Right lobe of liver (tissue), 6 donors: ENCODE measurements around the gene DHRS1. TPM values are rescaled to one million over a fixed set of nuclear protein-coding genes. Genes with fewer than 3 reads are reported as not detected.

Experiments used
- ATAC-seq, 4 donors: fragments of 200-7000 bp; cut with Tn5 transposase; one replicate each; pipeline ENCODE4 v1.9.1; 2020; ENCODE audit warnings: mild to moderate bottlenecking in 4 of 4, moderate library complexity in 4 of 4
- DNase-seq, 3 donors: peaks; one replicate each; pipeline ENCODE4 v3.0.0-alpha.2; 2020
- H3K27ac ChIP-seq, 3 donors: fragments of 200-600 bp; one replicate each; pipeline ENCODE4 v1.8.0; 2022
- H3K27me3 ChIP-seq, 2 donors: fragments of 200-600 bp; one replicate each; pipeline ENCODE4 v1.8.0; 2022
- H3K36me3 ChIP-seq, 4 donors: fragments of 200-600 bp; sonication (generic) in 1 of 4; one replicate each; pipeline versions ENCODE4 v1.5.1 to v1.8.0; 2017 to 2022; ENCODE audit warnings: control low read depth in 1 of 4
- H3K4me1 ChIP-seq, 4 donors: fragments of 200-600 bp; sonication (generic) in 1 of 4; one replicate each; pipeline versions ENCODE4 v1.5.1 to v1.8.0; 2017 to 2022; ENCODE audit warnings: control low read depth in 1 of 4
- H3K4me3 ChIP-seq, 3 donors: fragments of 200-600 bp; one replicate each; pipeline ENCODE4 v1.8.0; 2022
- H3K9me3 ChIP-seq, 4 donors: fragments of 200-600 bp; sonication (generic) in 1 of 4; one replicate each; pipeline versions ENCODE4 v1.5.1 to v1.8.0; 2017 to 2022; ENCODE audit warnings: control low read depth in 1 of 4
- CTCF ChIP-seq, 4 donors: fragments of 200-600 bp in 3 of 4; fragments of 450-650 bp in 1 of 4; IDR thresholded peaks; one replicate each; pipeline versions ENCODE4 v1.5.1 to v1.8.0; 2016 to 2022; ENCODE audit warnings: antibody characterized with exemption in 4 of 4, mild to moderate bottlenecking in 2 of 4
- POLR2A ChIP-seq: fragments of 450-650 bp; IDR thresholded peaks from one replicate; pipeline ENCODE4 v1.6.1; 2017; ENCODE audit warnings: antibody characterized with exemption, mild to moderate bottlenecking
- WGBS: methylation state at CpG from one replicate; pipeline ENCODE4 v1.1.6; 2018; ENCODE audit warnings: low coverage, low lambda C conversion rate; ENCODE audit not compliant: insufficient coverage; ENCODE audit errors: missing lambda C conversion rate; 5-methylcytosine and 5-hydroxymethylcytosine counted together
- intact Hi-C, 2 donors: fragments of 100-400 bp; cut with DNase I; formaldehyde crosslinking; loops; one replicate each; pipeline versions ENCODE4 v1.11.2 to v1.14.1; 2022
- total RNA-seq, 6 experiments: library from RNA; depleted of rRNA in 2 of 6; stranded (reverse); fragments of >200 nt in 2 of 6; fragmentation: NEBNext Ultra II Directional in 3 of 6; extraction: Animal tissue kit (Norgen Biotek cat#: 25700) in 3 of 6; gene quantifications; one replicate each; pipeline versions ENCODE4 v1.1.0 to v1.2.4, GENCODE V29; 2016 to 2023
- donor health status: DM: no; HTN: yes; CAD: no.
- donor health status: DM: no; HTN: no; CAD: no.
- donor health status: DM: no; HTN: no; CAD: no.
- donor health status: DM: no; HTN: yes; CAD: no.
- donor health status: DM: no; HTN: yes; CAD: no.

DHRS1 gene
- total RNA-seq, 6 experiments from 2014 or later: 49.1 to 89.3 (median 60.1) TPM

- TF ChIP-seq CTCF (IDR thresholded peaks at IDR 0.05) (no peak), POLR2A (no peak)
- intact Hi-C loops: no loop called here
- no peak overlapping the region for H3K4me3 ChIP-seq
- ATAC-seq (no peak), DNase-seq (no peak)
- H3K36me3 ChIP-seq: no peaks in the 10 kb centered on the region
- 61% methylated on average over 2 of the region's 9 CpGs for WGBS
- H3K4me1 ChIP-seq: no peaks in the 10 kb centered on the region
- H3K27ac ChIP-seq: no peak overlapping the region
- no peaks in the 10 kb centered on the region for H3K27me3 ChIP-seq
- no peaks in the 10 kb centered on the region for H3K9me3 ChIP-seq
These were observed 41.5 kb downstream of the DHRS1 start for GRCh38 chr14:24258119-24258518.

DNA sequence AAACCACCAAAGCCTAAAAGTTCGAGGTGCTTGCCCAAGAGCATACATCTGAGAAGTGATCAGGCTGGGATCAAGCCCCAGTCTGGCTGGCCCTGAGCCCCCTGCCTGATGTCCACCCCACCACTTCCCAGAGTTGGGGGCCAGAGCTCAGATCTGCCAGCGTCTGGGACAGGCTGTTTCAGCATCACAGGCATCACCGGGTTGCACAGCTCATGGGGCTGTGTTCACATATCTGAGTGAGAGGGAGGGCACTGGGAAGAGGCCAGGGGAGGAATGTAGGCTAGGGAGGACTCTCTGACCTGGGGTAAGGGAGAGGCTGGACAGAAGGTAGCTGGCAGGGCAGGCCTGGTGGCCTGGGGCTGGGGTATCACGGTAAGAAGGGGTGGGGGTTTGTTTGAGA is 42.6 kb downstream of the DHRS1 start:
- Histone ChIP-seq H3K9me3 (no peaks in the 10 kb centered on the region), H3K27ac (no peak overlapping the region), H3K36me3 (no peaks in the 10 kb centered on the region), H3K27me3 (no peaks in the 10 kb centered on the region), H3K4me3 (no peak overlapping the region), H3K4me1 (no peaks in the 10 kb centered on the region)
- no peak for ATAC-seq
- WGBS: 74% methylated on average over 3 of the region's 4 CpGs
- no peak for TF ChIP-seq CTCF (IDR thresholded peaks at IDR 0.05)
- TF ChIP-seq POLR2A: no peak
- intact Hi-C loops: no loop called here
- DNase-seq: no peak

DNA sequence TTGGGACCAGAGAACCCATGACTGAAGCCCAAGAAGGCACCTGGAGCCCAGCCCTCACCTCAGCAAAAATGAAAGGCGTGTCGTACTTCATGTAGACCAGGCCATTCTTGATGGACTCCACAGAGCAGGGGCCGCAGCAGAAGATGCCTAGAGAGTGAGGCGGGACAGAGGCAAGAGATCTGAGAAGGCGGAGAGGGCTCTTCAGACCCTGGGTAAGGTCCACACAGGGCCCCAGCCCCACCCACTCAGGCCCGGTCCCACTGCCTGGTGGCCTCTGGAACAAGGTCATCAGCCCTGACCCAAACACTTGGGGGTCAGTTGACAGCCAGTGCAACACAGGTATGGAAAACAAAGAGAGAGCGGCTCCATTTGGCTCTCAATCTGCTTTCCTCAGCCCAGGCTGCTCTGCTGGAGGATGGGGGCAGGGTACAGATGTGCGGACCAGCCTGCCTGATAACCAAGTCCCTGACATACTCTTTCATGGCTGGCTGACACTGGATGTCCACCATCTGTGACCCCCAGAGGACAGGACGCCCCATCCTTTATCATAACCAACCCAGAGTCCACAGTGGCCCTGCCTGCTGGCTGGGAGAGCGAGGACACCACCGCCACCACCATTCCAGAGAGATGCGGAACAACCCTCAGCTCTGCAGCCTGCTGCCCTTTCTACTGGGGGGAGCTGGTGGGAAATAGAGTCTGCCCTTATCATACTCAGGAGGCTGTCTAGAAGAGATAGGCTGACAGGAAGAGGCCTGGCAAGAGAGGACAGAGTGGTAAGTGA is 43.5 kb downstream of the DHRS1 start:
- no peaks in the 10 kb centered on the region for H3K36me3 ChIP-seq
- H3K4me3 ChIP-seq: no peak overlapping the region
- intact Hi-C loops: no loop called here
- no peaks in the 10 kb centered on the region for H3K4me1 ChIP-seq
- 93% methylated on average over 3 of the region's 12 CpGs for WGBS
- TF ChIP-seq CTCF (IDR thresholded peaks at IDR 0.05) (no peak), POLR2A (no peak)
- no peaks in the 10 kb centered on the region for H3K27me3 ChIP-seq
- no peak for DNase-seq
- ATAC-seq: no peak
- no peak overlapping the region for H3K27ac ChIP-seq
- no peaks in the 10 kb centered on the region for H3K9me3 ChIP-seq

DNA sequence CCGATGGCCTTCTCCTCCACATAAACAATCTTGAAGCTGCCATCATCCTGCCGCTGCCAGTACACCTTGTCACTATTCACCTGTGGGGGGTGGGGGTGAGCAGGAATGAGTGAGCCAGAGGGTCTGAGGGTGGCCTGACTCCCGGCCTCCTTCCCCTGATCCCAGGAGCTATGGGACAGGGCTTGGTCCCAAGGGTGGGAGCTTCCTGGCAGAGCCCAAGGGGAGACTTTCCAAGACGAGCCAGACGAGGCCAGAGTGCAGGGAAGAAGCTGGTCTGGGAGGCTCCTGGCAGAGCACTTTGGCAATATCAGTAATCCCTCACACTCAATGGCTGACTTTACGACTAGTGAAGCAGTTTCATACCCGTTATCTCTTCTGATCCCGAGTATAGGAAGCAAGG is 44.1 kb downstream of the DHRS1 start:
- H3K9me3 ChIP-seq: no peaks in the 10 kb centered on the region
- H3K27ac ChIP-seq: no peak overlapping the region
- WGBS: 95% methylated on average over 3 of the region's 8 CpGs
- H3K36me3 ChIP-seq: no peaks in the 10 kb centered on the region
- TF ChIP-seq POLR2A (no peak), CTCF (IDR thresholded peaks at IDR 0.05) (no peak)
- ATAC-seq: no peak
- no peaks in the 10 kb centered on the region for H3K4me1 ChIP-seq
- intact Hi-C loops: no loop called here
- H3K4me3 ChIP-seq: no peak overlapping the region
- no peaks in the 10 kb centered on the region for H3K27me3 ChIP-seq
- no peak for DNase-seq
